GM21515 (cell line): ENCODE data around the gene AKAP10.
"Not testable (repeated sequence)": the region's sequence is repeated elsewhere in the genome, so short reads cannot be mapped to it uniquely, and the experiment has no call there.

Source experiments
- ATAC-seq: cut with Tn5 transposase; IDR thresholded peaks from one replicate; pipeline ENCODE4 v1.9.1; 2021; ENCODE audit not compliant: unreplicated experiment

AKAP10 gene

GRCh38 chr17:19979917-19980770 lies 2.5 kb upstream of the AKAP10 start:
- ATAC-seq: no peak

GRCh38 chr17:19978805-19979211 lies 1.2 kb upstream of the AKAP10 start:
- no peak for ATAC-seq

GRCh38 chr17:19978209-19978802 lies 678 bp upstream of the AKAP10 start:
- peak; percentile 36 for ATAC-seq

- no peak for ATAC-seq
Observed at GRCh38 chr17:19975601-19976000, 2.0 kb downstream of the AKAP10 start.

- ATAC-seq: no peak
Observed at GRCh38 chr17:19973156-19973555, 4.5 kb downstream of the AKAP10 start.

GRCh38 chr17:19962954-19963353 lies 14.7 kb downstream of the AKAP10 start:
- not testable (repeated sequence) for ATAC-seq

- ATAC-seq: no peak
Observed at GRCh38 chr17:19958023-19958422, 19.6 kb downstream of the AKAP10 start.

GRCh38 chr17:19955099-19955498 lies 22.5 kb downstream of the AKAP10 start:
- ATAC-seq: no peak

GRCh38 chr17:19951411-19951810 lies 26.2 kb downstream of the AKAP10 start:
- ATAC-seq: not testable (repeated sequence)

GRCh38 chr17:19950624-19951195 lies 26.9 kb downstream of the AKAP10 start:
- ATAC-seq: not testable (repeated sequence)

GRCh38 chr17:19948116-19948943 lies 29.3 kb downstream of the AKAP10 start:
- ATAC-seq: no peak

- ATAC-seq: no peak
Observed at GRCh38 chr17:19946921-19947320, 30.7 kb downstream of the AKAP10 start.

GRCh38 chr17:19945009-19945626 lies 32.5 kb downstream of the AKAP10 start:
- no peak for ATAC-seq

- ATAC-seq: no peak
Observed at GRCh38 chr17:19943599-19943998, 34.0 kb downstream of the AKAP10 start.

GRCh38 chr17:19943026-19943425 lies 34.6 kb downstream of the AKAP10 start:
- no peak for ATAC-seq

GRCh38 chr17:19940722-19941464 lies 36.7 kb downstream of the AKAP10 start:
- no peak for ATAC-seq

- no peak for ATAC-seq
Observed at GRCh38 chr17:19939993-19940721, 37.5 kb downstream of the AKAP10 start.

- ATAC-seq: no peak
Observed at GRCh38 chr17:19938736-19939135, 38.9 kb downstream of the AKAP10 start.

GRCh38 chr17:19937522-19937921 lies 40.1 kb downstream of the AKAP10 start:
- ATAC-seq: no peak
